H9 (cell line): ENCODE results near the gene F12. TPM values are rescaled to one million over a fixed set of nuclear protein-coding genes. Genes with fewer than 3 reads are reported as not detected.

Experiments
- DNase-seq: peaks from one replicate; pipeline ENCODE4 v3.0.0-alpha.2; 2017
- H2AFZ ChIP-seq: one replicate; pipeline ENCODE4 v1.6.1; 2013; ENCODE audit warnings: mild to moderate bottlenecking, low read length, control low read depth, moderate library complexity
- H2AK5ac ChIP-seq: 2 replicates; pipeline ENCODE4 v1.6.1; 2013; ENCODE audit warnings: low read length, control low read depth, mixed read lengths; ENCODE audit not compliant: insufficient read length
- H2BK120ac ChIP-seq: one replicate; pipeline ENCODE4 v1.6.1; 2013; ENCODE audit warnings: low read depth, mild to moderate bottlenecking, low read length, control low read depth, inconsistent platforms; ENCODE audit not compliant: poor library complexity, severe bottlenecking
- H2BK12ac ChIP-seq: 2 replicates; pipeline ENCODE4 v1.6.1; 2013; ENCODE audit warnings: low read length, control low read depth, mixed read lengths, low read depth; ENCODE audit not compliant: insufficient read length
- H2BK15ac ChIP-seq: 2 replicates; pipeline ENCODE4 v1.6.1; 2013; ENCODE audit warnings: low read depth, low read length, control low read depth
- H2BK20ac ChIP-seq: one replicate; pipeline ENCODE4 v1.6.1; 2013; ENCODE audit warnings: low read depth, mild to moderate bottlenecking, low read length, control low read depth, inconsistent platforms; ENCODE audit not compliant: poor library complexity, severe bottlenecking
- H2BK5ac ChIP-seq: 2 replicates; pipeline ENCODE4 v1.6.1; 2013; ENCODE audit warnings: low read length, control low read depth, mixed read lengths; ENCODE audit not compliant: insufficient read length
- H3K14ac ChIP-seq: 2 replicates; pipeline ENCODE4 v1.6.1; 2013; ENCODE audit warnings: low read length, control low read depth; ENCODE audit not compliant: insufficient read depth
- H3K18ac ChIP-seq: 2 replicates; pipeline ENCODE4 v1.6.1; 2013; ENCODE audit warnings: low read depth, mild to moderate bottlenecking, mixed read lengths, low read length, control low read depth; ENCODE audit not compliant: insufficient read length
- H3K23ac ChIP-seq: 2 replicates; pipeline ENCODE4 v1.6.1; 2013; ENCODE audit warnings: low read length, control low read depth, mixed read lengths, low read depth; ENCODE audit not compliant: insufficient read length
- H3K23me2 ChIP-seq: 2 replicates; pipeline ENCODE4 v1.6.1; 2013; ENCODE audit warnings: low read depth, mild to moderate bottlenecking, mixed read lengths, low read length, control low read depth; ENCODE audit not compliant: insufficient read length, poor library complexity, severe bottlenecking
- H3K27ac ChIP-seq: 2 replicates; pipeline ENCODE4 v1.5.1; 2013; ENCODE audit warnings: low read length, control low read depth, mixed read lengths, low read depth; ENCODE audit not compliant: insufficient read length
- H3K27me3 ChIP-seq: 2 replicates; pipeline ENCODE4 v1.6.1; 2013; ENCODE audit warnings: low read length, control low read depth, inconsistent platforms; ENCODE audit not compliant: insufficient read depth
- H3K4ac ChIP-seq: 2 replicates; pipeline ENCODE4 v1.6.1; 2013; ENCODE audit warnings: low read depth, mild to moderate bottlenecking, control low read depth, inconsistent platforms, low read length, moderate library complexity
- H3K4me1 ChIP-seq: 2 replicates; pipeline ENCODE4 v1.6.1; 2013; ENCODE audit warnings: low read length, control low read depth, inconsistent platforms; ENCODE audit not compliant: insufficient read depth
- H3K4me2 ChIP-seq: 2 replicates; pipeline ENCODE4 v1.6.1; 2013; ENCODE audit warnings: low read length, control low read depth, mixed read lengths; ENCODE audit not compliant: insufficient read length, insufficient read depth
- H3K56ac ChIP-seq: 2 replicates; pipeline ENCODE4 v1.6.1; 2013; ENCODE audit warnings: low read depth, mild to moderate bottlenecking, mixed read lengths, low read length, control low read depth; ENCODE audit not compliant: insufficient read length
- H3K79me1 ChIP-seq: 2 replicates; pipeline ENCODE4 v1.6.1; 2013; ENCODE audit warnings: low read depth, mild to moderate bottlenecking, moderate library complexity, low read length, control low read depth, inconsistent platforms; ENCODE audit not compliant: insufficient read depth, poor library complexity, severe bottlenecking
- H3K79me2 ChIP-seq: 2 replicates; pipeline ENCODE4 v1.6.1; 2013; ENCODE audit warnings: low read length, control low read depth, inconsistent platforms; ENCODE audit not compliant: insufficient read depth
- H3K9ac ChIP-seq: 2 replicates; pipeline ENCODE4 v1.6.1; 2013; ENCODE audit warnings: low read length, control low read depth, mixed read lengths; ENCODE audit not compliant: insufficient read length; ENCODE audit errors: extremely low read depth
- H3K9me3 ChIP-seq: one replicate; pipeline ENCODE4 v1.6.1; 2013; ENCODE audit warnings: low read depth, low read length, inconsistent platforms; ENCODE audit not compliant: control insufficient read depth
- H3T11ph ChIP-seq: one replicate; pipeline ENCODE4 v1.6.1; 2013; ENCODE audit warnings: mild to moderate bottlenecking, low read length, control low read depth, inconsistent platforms
- H4K20me1 ChIP-seq: one replicate; pipeline ENCODE4 v1.6.1; 2013; ENCODE audit not compliant: control insufficient read depth, insufficient read length, insufficient read depth
- H4K5ac ChIP-seq: 2 replicates; pipeline ENCODE4 v1.6.1; 2013; ENCODE audit warnings: low read depth, mild to moderate bottlenecking, mixed read lengths, low read length, control low read depth; ENCODE audit not compliant: insufficient read length
- H4K8ac ChIP-seq: replicated peaks from 2 replicates; pipeline ENCODE4 v1.6.1; 2013; ENCODE audit warnings: low read length, control low read depth, mixed read lengths, low read depth; ENCODE audit not compliant: insufficient read length
- H4K91ac ChIP-seq: 2 replicates; pipeline ENCODE4 v1.6.1; 2013; ENCODE audit warnings: low read depth, mild to moderate bottlenecking, moderate library complexity, mixed read lengths, low read length, control low read depth; ENCODE audit not compliant: insufficient read length
- H3K27ac Mint-ChIP-seq, 3 experiments: 2 replicates in 2 of 3; 3 replicates in 1 of 3; pipeline ENCODE4 v1.8.0; 2020 to 2021; ENCODE audit warnings: mixed read lengths in 3 of 3, mild to moderate bottlenecking in 1 of 3, moderate library complexity in 1 of 3
- H3K27me3 Mint-ChIP-seq: 2 replicates; pipeline ENCODE4 v1.8.0; 2021; ENCODE audit warnings: low read depth, mild to moderate bottlenecking, moderate library complexity, mixed read lengths
- H3K36me3 Mint-ChIP-seq, 3 experiments: 2 replicates in 2 of 3; 3 replicates in 1 of 3; pipeline ENCODE4 v1.8.0; 2020 to 2021; ENCODE audit warnings: low read depth in 3 of 3, mixed read lengths in 3 of 3; ENCODE audit not compliant: insufficient read depth in 1 of 3
- H3K4me1 Mint-ChIP-seq, 2 experiments: 2 replicates each; pipeline ENCODE4 v1.8.0; 2020; ENCODE audit warnings: mixed read lengths in 2 of 2
- H3K4me3 Mint-ChIP-seq, 2 experiments: 2 replicates in 1 of 2; 3 replicates in 1 of 2; pipeline ENCODE4 v1.8.0; 2020 to 2021; ENCODE audit warnings: mild to moderate bottlenecking in 2 of 2, mixed read lengths in 2 of 2, moderate library complexity in 1 of 2
- H3K9me3 Mint-ChIP-seq, 2 experiments: 2 replicates in 1 of 2; 3 replicates in 1 of 2; pipeline ENCODE4 v1.8.0; 2020; ENCODE audit warnings: mild to moderate bottlenecking in 2 of 2, mixed read lengths in 2 of 2, moderate library complexity in 1 of 2
- WGBS: extraction: QIAGEN DNeasy Blood & Tissue Kit; methylation state at CpG from one replicate; pipeline ENCODE4 v1.1.7; 2013; ENCODE audit warnings: missing lambda C conversion rate, low lambda C conversion rate, mixed read lengths; ENCODE audit not compliant: insufficient read length; ENCODE audit errors: extremely low coverage; 5-methylcytosine and 5-hydroxymethylcytosine counted together
- total RNA-seq: library from RNA; stranded (reverse); gene quantifications from 2 replicates; pipeline ENCODE4 v1.2.1, GENCODE V29; 2021
- TF ChIP-seq, protein P1 (sequence below): fragments of 200-600 bp; sonication (generic); conservative IDR thresholded peaks from 3 replicates; pipeline ENCODE4 v1.8.0; 2021; ENCODE audit warnings: antibody characterized with exemption, mild to moderate bottlenecking

Gene F12
- total RNA-seq, 1 experiment from 2014 or later = 3.5 TPM

DNA sequence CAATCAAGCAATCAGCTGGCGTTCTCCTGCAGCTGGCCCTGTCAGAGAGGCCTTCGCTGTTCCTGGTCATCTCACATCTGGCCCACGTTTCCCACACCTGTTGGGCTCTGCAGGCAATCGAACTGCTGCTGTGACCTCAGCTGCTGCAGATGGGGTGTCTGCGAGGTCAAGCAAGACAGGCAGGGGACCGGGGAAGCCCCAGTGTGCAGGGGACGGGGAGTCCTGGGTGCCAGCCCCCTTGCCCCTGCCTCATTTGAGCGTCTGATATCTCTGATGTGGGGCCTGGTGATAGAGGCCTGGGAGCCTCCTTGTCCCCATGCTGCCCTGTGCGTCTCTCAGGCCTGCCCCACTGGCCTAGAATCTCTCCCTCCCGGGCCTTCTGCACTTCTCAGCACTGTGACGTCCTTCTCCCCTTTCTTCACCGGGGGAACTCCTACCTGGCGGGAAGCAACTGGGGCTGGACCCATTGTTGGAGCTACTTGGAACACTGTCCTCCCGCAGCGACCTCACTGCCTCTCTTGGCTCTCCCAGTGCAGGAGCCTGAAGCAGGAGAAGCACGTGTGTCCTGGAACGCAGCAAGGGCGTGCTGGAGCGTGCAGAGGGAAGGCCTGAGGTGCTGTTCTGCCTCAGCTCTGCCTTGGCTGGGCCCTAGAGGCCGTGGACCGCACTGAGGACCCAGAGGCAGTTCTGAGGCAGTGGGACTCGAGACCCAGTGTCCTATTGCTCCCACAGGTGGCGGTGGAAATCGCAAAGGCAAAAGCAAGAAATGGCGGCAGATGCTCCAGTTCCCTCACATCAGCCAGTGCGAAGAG is 21.0 kb upstream of the F12 start:
- peaks cover 4% of the 10 kb centered on the region for H3K23me2 ChIP-seq
- Mint-ChIP-seq H3K27me3 (no peaks in the 10 kb centered on the region), H3K36me3 (peaks cover 4 to 42% (median 34%) of the 10 kb centered on the region in 3 experiments; a peak in 6 of 7 replicates), H3K27ac (peak overlapping the region in 2 of 3 experiments; percentile 48 to 49; a peak in 4 of 7 replicates), H3K4me3 (no peak overlapping the region; a peak in 2 of 5 replicates), H3K4me1 (peaks cover 17 to 26% of the 10 kb centered on the region in 2 experiments), H3K9me3 (no peaks in the 10 kb centered on the region)
- H2BK12ac ChIP-seq = no peak overlapping the region
- no peak overlapping the region for H2BK15ac ChIP-seq
- H3K4me2 ChIP-seq = no peak overlapping the region
- no peak overlapping the region for H3K23ac ChIP-seq
- no peaks in the 10 kb centered on the region for H3K9me3 ChIP-seq
- TF ChIP-seq, protein P1, sequence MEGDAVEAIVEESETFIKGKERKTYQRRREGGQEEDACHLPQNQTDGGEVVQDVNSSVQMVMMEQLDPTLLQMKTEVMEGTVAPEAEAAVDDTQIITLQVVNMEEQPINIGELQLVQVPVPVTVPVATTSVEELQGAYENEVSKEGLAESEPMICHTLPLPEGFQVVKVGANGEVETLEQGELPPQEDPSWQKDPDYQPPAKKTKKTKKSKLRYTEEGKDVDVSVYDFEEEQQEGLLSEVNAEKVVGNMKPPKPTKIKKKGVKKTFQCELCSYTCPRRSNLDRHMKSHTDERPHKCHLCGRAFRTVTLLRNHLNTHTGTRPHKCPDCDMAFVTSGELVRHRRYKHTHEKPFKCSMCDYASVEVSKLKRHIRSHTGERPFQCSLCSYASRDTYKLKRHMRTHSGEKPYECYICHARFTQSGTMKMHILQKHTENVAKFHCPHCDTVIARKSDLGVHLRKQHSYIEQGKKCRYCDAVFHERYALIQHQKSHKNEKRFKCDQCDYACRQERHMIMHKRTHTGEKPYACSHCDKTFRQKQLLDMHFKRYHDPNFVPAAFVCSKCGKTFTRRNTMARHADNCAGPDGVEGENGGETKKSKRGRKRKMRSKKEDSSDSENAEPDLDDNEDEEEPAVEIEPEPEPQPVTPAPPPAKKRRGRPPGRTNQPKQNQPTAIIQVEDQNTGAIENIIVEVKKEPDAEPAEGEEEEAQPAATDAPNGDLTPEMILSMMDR = no peak
- H4K91ac ChIP-seq = no peak overlapping the region
- H2BK20ac ChIP-seq = no peak overlapping the region
- no CpG with 5 or more reads among the region's 26 CpGs for WGBS
- DNase-seq = no peak
- no peak overlapping the region for H2AFZ ChIP-seq
- no peaks in the 10 kb centered on the region for H3K79me1 ChIP-seq
- H3K18ac ChIP-seq = no peak overlapping the region
- H3K9ac ChIP-seq = no peak overlapping the region
- no peaks in the 10 kb centered on the region; the same call in 1 of the 2 replicates for H3K79me2 ChIP-seq
- H4K5ac ChIP-seq = no peak overlapping the region
- no peaks in the 10 kb centered on the region for H3K27me3 ChIP-seq
- no peak overlapping the region for H2BK5ac ChIP-seq
- no peak overlapping the region for H3K14ac ChIP-seq
- H3K56ac ChIP-seq = no peak overlapping the region
- H3T11ph ChIP-seq = no peak overlapping the region
- no peak overlapping the region for H4K8ac ChIP-seq
- H3K27ac ChIP-seq = no peak overlapping the region
- no peak overlapping the region for H2AK5ac ChIP-seq
- H3K4me1 ChIP-seq = no peaks in the 10 kb centered on the region; the same call in 1 of the 2 replicates
- H4K20me1 ChIP-seq = peaks cover 2% of the 10 kb centered on the region
- H2BK120ac ChIP-seq = no peak overlapping the region
- H3K4ac ChIP-seq = no peak overlapping the region
